Lower leg skin (tissue), 4 donors: ENCODE results near the gene SCAPER. TPM values are rescaled to one million over a fixed set of nuclear protein-coding genes. Genes with fewer than 3 reads are reported as not detected.

Source experiments
- DNase-seq, 2 donors: peaks; one replicate each; pipeline ENCODE4 v3.0.0-alpha.2; 2019; ENCODE audit warnings: low spot score in 2 of 2
- H3K4me3 ChIP-seq: fragments of 200-600 bp; sonication (generic); 2 replicates; pipeline ENCODE4 v1.5.1; 2017; ENCODE audit warnings: mild to moderate bottlenecking, low read depth; ENCODE audit not compliant: poor library complexity, severe bottlenecking
- CTCF ChIP-seq, 3 donors: fragments of 450-650 bp; IDR thresholded peaks; one replicate each; pipeline ENCODE4 v1.5.1; 2016; ENCODE audit warnings: antibody characterized with exemption in 3 of 3, mild to moderate bottlenecking in 3 of 3, moderate library complexity in 2 of 3
- POLR2A ChIP-seq, 2 donors: fragments of 450-650 bp; IDR thresholded peaks; one replicate each; pipeline ENCODE4 v1.6.1; 2016 to 2017; ENCODE audit warnings: antibody characterized with exemption in 2 of 2, mild to moderate bottlenecking in 1 of 2, moderate library complexity in 1 of 2
- WGBS, 2 donors: methylation state at CpG; one replicate each; pipeline ENCODE4 v1.1.5; 2018; 5-methylcytosine and 5-hydroxymethylcytosine counted together
- intact Hi-C: fragments of 100-400 bp; cut with DNase I; formaldehyde crosslinking; loops from one replicate; pipeline ENCODE4 v1.15.0; 2023; ENCODE audit warnings: low total_unique reads
- total RNA-seq, 4 donors: library from RNA; depleted of rRNA; stranded (reverse); fragments of >200 nt; gene quantifications; one replicate each; pipeline ENCODE4 v1.1.0, GENCODE V29; 2016

The SCAPER gene
- total RNA-seq, 4 donors from 2014 or later = 23.8 to 63.2 (median 32.9) TPM

GRCh38 chr15:76637166-76637565 is 268.0 kb downstream of the SCAPER start:
- intact Hi-C loops = no loop called here
- DNase-seq = no peak
- 96 to 100% methylated on average over 1 of the region's 1 CpG for WGBS, 2 donors
- H3K4me3 ChIP-seq = no peak overlapping the region
- TF ChIP-seq POLR2A (IDR thresholded peaks at IDR 0.05) (no peak), CTCF (IDR thresholded peaks at IDR 0.05) (no peak)

GRCh38 chr15:76636059-76636458 is 269.1 kb downstream of the SCAPER start:
- TF ChIP-seq CTCF (IDR thresholded peaks at IDR 0.05) = no peak
- TF ChIP-seq POLR2A (IDR thresholded peaks at IDR 0.05) = no peak
- DNase-seq = no peak
- no peak overlapping the region for H3K4me3 ChIP-seq
- intact Hi-C loops = no loop called here

- H3K4me3 ChIP-seq = no peak overlapping the region
- TF ChIP-seq POLR2A (IDR thresholded peaks at IDR 0.05) (no peak), CTCF (IDR thresholded peaks at IDR 0.05) (no peak)
- no peak for DNase-seq
- intact Hi-C loops = no loop called here
- WGBS, 2 donors = 85 to 87% methylated on average over 4 of the region's 4 CpGs
Observed at GRCh38 chr15:76626611-76627010, 278.5 kb downstream of the SCAPER start.

- 64 to 92% methylated on average over 4 of the region's 4 CpGs for WGBS, 2 donors
- no peak overlapping the region for H3K4me3 ChIP-seq
- TF ChIP-seq CTCF (IDR thresholded peaks at IDR 0.05) = no peak
- no peak for TF ChIP-seq POLR2A (IDR thresholded peaks at IDR 0.05)
- intact Hi-C loops = no loop called here
- no peak for DNase-seq
Observed at GRCh38 chr15:76625267-76625666, 279.9 kb downstream of the SCAPER start.

GRCh38 chr15:76614725-76615124 is 290.4 kb downstream of the SCAPER start:
- H3K4me3 ChIP-seq = no peak overlapping the region
- DNase-seq = no peak
- no peak for TF ChIP-seq POLR2A (IDR thresholded peaks at IDR 0.05)
- no peak for TF ChIP-seq CTCF (IDR thresholded peaks at IDR 0.05)
- intact Hi-C loops = no loop called here
